ENCODE data around the gene ZDHHC11. TPM values are rescaled to one million over a fixed set of nuclear protein-coding genes. Genes with fewer than 3 reads are reported as not detected.

ZDHHC11 gene
- total RNA-seq, 1 experiment from 2014 or later: 17.0 TPM

- Histone ChIP-seq H2AFZ (ENCODE audit: low read depth, low read length, poor library complexity, severe bottlenecking) (no peak overlapping the region), H3K9ac (ENCODE audit: low read length) (no peak overlapping the region), H3K27ac (ENCODE audit: low read depth, low read length) (no peak overlapping the region), H3K4me3 (replicated peaks in 1 of 2; ENCODE audit: low read depth in 1 of 2, low read length in 2 of 2) (no peak overlapping the region), H3K4me2 (ENCODE audit: low read length) (no peak overlapping the region), H3K4me1 (ENCODE audit: control insufficient read depth in 1 of 2, insufficient read depth in 2 of 2, low read length in 2 of 2) (peaks cover 4% of the 10 kb centered on the region in 2 experiments; a peak in 3 of 4 replicates), H3K36me3 (ENCODE audit: control insufficient read depth in 1 of 2, insufficient read depth in 2 of 2, low read length in 2 of 2) (peaks cover 73 to 96% of the 10 kb centered on the region in 2 experiments), H3K79me2 (ENCODE audit: insufficient read depth, low read length) (peaks cover 100% of the 10 kb centered on the region), H3K9me3 (ENCODE audit: control insufficient read depth in 1 of 2, insufficient read depth in 1 of 2, low read depth in 1 of 2, low read length in 2 of 2) (no peaks in the 10 kb centered on the region), H3K27me3 (ENCODE audit: insufficient read depth, low read length) (no peaks in the 10 kb centered on the region), H4K20me1 (ENCODE audit: insufficient read depth) (no peaks in the 10 kb centered on the region; the same call in 1 of the 2 replicates), H3K9me2 (ENCODE audit: insufficient read depth) (no peaks in the 10 kb centered on the region)
- TF ChIP-seq, protein P1, sequence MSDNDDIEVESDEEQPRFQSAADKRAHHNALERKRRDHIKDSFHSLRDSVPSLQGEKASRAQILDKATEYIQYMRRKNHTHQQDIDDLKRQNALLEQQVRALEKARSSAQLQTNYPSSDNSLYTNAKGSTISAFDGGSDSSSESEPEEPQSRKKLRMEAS (IDR thresholded peaks at IDR 0.05): no peak
- TF ChIP-seq POLR2A (IDR thresholded peaks at IDR 0.05; ENCODE audit: borderline replicate concordance, extremely low read depth, insufficient read depth, insufficient read length): no peak
- TF ChIP-seq POLR2AphosphoS5 (IDR thresholded peaks at IDR 0.05; ENCODE audit: low read depth, low read length): no peak
- TF ChIP-seq JUND (IDR thresholded peaks at IDR 0.05): no peak
- no peak for TF ChIP-seq YY1 (IDR thresholded peaks at IDR 0.05; ENCODE audit: extremely low read depth, insufficient replicate concordance, low read depth, low read length)
- no peak for TF ChIP-seq EZH2phosphoT487 (IDR thresholded peaks at IDR 0.05; ENCODE audit: borderline replicate concordance)
- POLR2A ChIA-PET: no interaction called here
- CTCF ChIA-PET: no interaction called here
- intact Hi-C loops (cut with micrococcal nuclease): no loop called here
- RAD21 ChIA-PET (ENCODE audit: low non-redundant PET in 1 of 2, low total read pairs in 2 of 2, uncharacterized antibody in 2 of 2, unreplicated experiment in 2 of 2): no interaction called here
- DNase-seq (ENCODE audit: low read depth, low spot score) (no peak), ATAC-seq (no peak)
- no TSS peak for BruUV-seq (replicated peaks)
Measured at GRCh38 chr5:885529-885928, 34.7 kb upstream of the ZDHHC11 start.

DNA sequence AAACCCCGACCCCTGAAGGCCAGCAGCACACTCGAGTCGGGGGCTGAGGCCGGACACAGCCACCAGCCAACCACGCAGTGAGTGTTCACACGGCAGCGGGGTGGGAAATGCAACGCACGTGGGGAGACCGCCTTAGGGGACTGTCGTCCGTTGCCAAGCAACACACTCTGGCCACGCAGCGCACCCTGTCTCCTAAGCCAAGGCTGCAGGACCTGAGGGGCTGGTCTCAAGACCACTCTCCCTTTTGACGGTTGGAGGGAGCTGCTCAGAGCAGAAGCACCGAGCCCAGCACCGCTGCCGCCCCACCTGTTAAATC, 34.3 kb upstream of the ZDHHC11 start:
- no TSS peak for BruUV-seq (replicated peaks)
- Histone ChIP-seq H3K4me2 (ENCODE audit: low read length) (no peak overlapping the region), H3K9me3 (ENCODE audit: control insufficient read depth in 1 of 2, insufficient read depth in 1 of 2, low read depth in 1 of 2, low read length in 2 of 2) (no peaks in the 10 kb centered on the region), H3K4me3 (replicated peaks in 1 of 2; ENCODE audit: low read depth in 1 of 2, low read length in 2 of 2) (no peak overlapping the region), H3K36me3 (ENCODE audit: control insufficient read depth in 1 of 2, insufficient read depth in 2 of 2, low read length in 2 of 2) (peaks cover 69 to 91% of the 10 kb centered on the region in 2 experiments), H3K79me2 (ENCODE audit: insufficient read depth, low read length) (peaks cover 95% of the 10 kb centered on the region), H3K9ac (ENCODE audit: low read length) (no peak overlapping the region), H4K20me1 (ENCODE audit: insufficient read depth) (no peaks in the 10 kb centered on the region; the same call in 1 of the 2 replicates), H3K9me2 (ENCODE audit: insufficient read depth) (no peaks in the 10 kb centered on the region), H3K4me1 (ENCODE audit: control insufficient read depth in 1 of 2, insufficient read depth in 2 of 2, low read length in 2 of 2) (no peaks in the 10 kb centered on the region), H2AFZ (ENCODE audit: low read depth, low read length, poor library complexity, severe bottlenecking) (no peak overlapping the region), H3K27ac (ENCODE audit: low read depth, low read length) (no peak overlapping the region), H3K27me3 (ENCODE audit: insufficient read depth, low read length) (no peaks in the 10 kb centered on the region)
- ChIA-PET RAD21 (ENCODE audit: low non-redundant PET in 1 of 2, low total read pairs in 2 of 2, uncharacterized antibody in 2 of 2, unreplicated experiment in 2 of 2) (no interaction called here), POLR2A (no interaction called here), CTCF (no interaction called here)
- no peak for ATAC-seq
- no peak for DNase-seq (ENCODE audit: low read depth, low spot score)
- intact Hi-C loops (cut with micrococcal nuclease): no loop called here
- TF ChIP-seq EZH2 (IDR thresholded peaks at IDR 0.05): no peak
- no peak for TF ChIP-seq TCF7L2 (IDR thresholded peaks at IDR 0.05; ENCODE audit: borderline replicate concordance, extremely low read depth, insufficient read depth, insufficient read length)
- no peak for TF ChIP-seq POLR2AphosphoS5 (IDR thresholded peaks at IDR 0.05; ENCODE audit: low read depth, low read length)
- no peak for TF ChIP-seq SRF (IDR thresholded peaks at IDR 0.05; ENCODE audit: low read depth)
- TF ChIP-seq REST (IDR thresholded peaks at IDR 0.05; ENCODE audit: low read depth): no peak
- no peak for TF ChIP-seq POLR2A (IDR thresholded peaks at IDR 0.05; ENCODE audit: borderline replicate concordance, extremely low read depth, insufficient read depth, insufficient read length)
- TF ChIP-seq EZH2phosphoT487 (IDR thresholded peaks at IDR 0.05; ENCODE audit: borderline replicate concordance): no peak
- TF ChIP-seq ZFX (IDR thresholded peaks at IDR 0.05): no peak
- TF ChIP-seq, protein P1 (IDR thresholded peaks at IDR 0.05): no peak
- no peak for TF ChIP-seq RAD21 (IDR thresholded peaks at IDR 0.05; ENCODE audit: low read depth)
- TF ChIP-seq SIN3A (IDR thresholded peaks at IDR 0.05; ENCODE audit: low read depth): no peak
- TF ChIP-seq SP1 (IDR thresholded peaks at IDR 0.05; ENCODE audit: low read depth): no peak
- TF ChIP-seq, protein P2, sequence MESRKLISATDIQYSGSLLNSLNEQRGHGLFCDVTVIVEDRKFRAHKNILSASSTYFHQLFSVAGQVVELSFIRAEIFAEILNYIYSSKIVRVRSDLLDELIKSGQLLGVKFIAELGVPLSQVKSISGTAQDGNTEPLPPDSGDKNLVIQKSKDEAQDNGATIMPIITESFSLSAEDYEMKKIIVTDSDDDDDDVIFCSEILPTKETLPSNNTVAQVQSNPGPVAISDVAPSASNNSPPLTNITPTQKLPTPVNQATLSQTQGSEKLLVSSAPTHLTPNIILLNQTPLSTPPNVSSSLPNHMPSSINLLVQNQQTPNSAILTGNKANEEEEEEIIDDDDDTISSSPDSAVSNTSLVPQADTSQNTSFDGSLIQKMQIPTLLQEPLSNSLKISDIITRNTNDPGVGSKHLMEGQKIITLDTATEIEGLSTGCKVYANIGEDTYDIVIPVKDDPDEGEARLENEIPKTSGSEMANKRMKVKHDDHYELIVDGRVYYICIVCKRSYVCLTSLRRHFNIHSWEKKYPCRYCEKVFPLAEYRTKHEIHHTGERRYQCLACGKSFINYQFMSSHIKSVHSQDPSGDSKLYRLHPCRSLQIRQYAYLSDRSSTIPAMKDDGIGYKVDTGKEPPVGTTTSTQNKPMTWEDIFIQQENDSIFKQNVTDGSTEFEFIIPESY (IDR thresholded peaks at IDR 0.05; ENCODE audit: extremely low read depth, insufficient replicate concordance, low read length): no peak
